Fibroblast of pulmonary artery (primary cell): ENCODE data around the gene DUSP2.

Experiments
- DNase-seq: peaks from one replicate; pipeline ENCODE4 v3.0.0-alpha.2; 2010; ENCODE audit warnings: low read depth
- H3K4me3 ChIP-seq: replicated peaks from 2 replicates; pipeline ENCODE4 v1.5.1; 2011; ENCODE audit warnings: low read depth, mild to moderate bottlenecking, control low read depth, low read length, moderate library complexity
- TF ChIP-seq, protein P1 (sequence below): IDR thresholded peaks from 2 replicates; pipeline ENCODE4 v1.5.1; 2011; ENCODE audit warnings: mild to moderate bottlenecking, control low read depth, low read length, inconsistent platforms; ENCODE audit errors: missing control alignments

DUSP2 gene

DNA sequence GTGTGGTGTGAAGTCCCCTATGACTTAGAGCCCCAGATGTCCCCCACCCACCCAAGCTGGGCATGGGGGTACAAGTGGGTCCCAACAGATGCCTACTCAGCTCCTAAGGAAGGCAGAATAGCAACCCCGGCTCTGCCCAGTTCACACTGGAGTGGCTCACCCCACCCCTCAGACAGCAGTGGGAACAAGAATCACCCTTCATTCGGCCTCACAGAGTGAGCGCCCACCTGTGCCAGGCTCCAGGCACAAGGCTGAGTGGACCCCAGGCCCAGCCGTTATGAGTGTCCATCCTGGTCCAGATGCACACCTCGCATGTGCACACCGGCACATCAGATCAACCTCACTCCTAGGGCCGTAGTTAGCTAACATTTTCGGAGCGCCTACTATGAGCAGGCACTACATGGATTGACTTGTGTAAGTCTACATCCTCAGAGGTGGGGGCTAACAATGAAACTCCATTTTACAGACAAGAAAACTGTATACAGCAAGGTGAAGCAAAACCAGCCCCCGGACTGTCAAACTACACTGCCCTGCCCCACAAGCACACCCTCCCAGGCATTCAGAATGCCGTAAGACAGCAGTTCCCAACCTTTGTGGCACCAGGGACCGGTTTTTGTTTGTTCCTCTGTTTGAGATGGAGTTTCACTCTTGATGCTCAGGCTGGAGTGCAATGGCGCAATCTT, 4.2 kb downstream of the DUSP2 start:
- no peak for DNase-seq
- TF ChIP-seq, protein P1, sequence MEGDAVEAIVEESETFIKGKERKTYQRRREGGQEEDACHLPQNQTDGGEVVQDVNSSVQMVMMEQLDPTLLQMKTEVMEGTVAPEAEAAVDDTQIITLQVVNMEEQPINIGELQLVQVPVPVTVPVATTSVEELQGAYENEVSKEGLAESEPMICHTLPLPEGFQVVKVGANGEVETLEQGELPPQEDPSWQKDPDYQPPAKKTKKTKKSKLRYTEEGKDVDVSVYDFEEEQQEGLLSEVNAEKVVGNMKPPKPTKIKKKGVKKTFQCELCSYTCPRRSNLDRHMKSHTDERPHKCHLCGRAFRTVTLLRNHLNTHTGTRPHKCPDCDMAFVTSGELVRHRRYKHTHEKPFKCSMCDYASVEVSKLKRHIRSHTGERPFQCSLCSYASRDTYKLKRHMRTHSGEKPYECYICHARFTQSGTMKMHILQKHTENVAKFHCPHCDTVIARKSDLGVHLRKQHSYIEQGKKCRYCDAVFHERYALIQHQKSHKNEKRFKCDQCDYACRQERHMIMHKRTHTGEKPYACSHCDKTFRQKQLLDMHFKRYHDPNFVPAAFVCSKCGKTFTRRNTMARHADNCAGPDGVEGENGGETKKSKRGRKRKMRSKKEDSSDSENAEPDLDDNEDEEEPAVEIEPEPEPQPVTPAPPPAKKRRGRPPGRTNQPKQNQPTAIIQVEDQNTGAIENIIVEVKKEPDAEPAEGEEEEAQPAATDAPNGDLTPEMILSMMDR = no peak
- no peak overlapping the region for H3K4me3 ChIP-seq

- TF ChIP-seq, protein P1 = no peak
- H3K4me3 ChIP-seq = no peak overlapping the region
- no peak for DNase-seq
Observed at GRCh38 chr2:96139181-96139758, 6.0 kb downstream of the DUSP2 start.

- H3K4me3 ChIP-seq = no peak within 1 kb of the TSS
- TF ChIP-seq, protein P1 = peak; percentile 66
- peak; percentile 49 for DNase-seq
Observed at GRCh38 chr2:96138179-96139145, 6.8 kb downstream of the DUSP2 start, which contains the start of gene ASTL. Gene ASTL, minus strand, starts transcription at chr2:96138502. Its CDS starts 66 bp downstream, at chr2:96138436.

GRCh38 chr2:96137321-96138178, 7.7 kb downstream of the DUSP2 start:
- TF ChIP-seq, protein P1 = no peak
- DNase-seq = no peak
- no peak overlapping the region for H3K4me3 ChIP-seq

- TF ChIP-seq, protein P1 = no peak
- DNase-seq = no peak
- no peak overlapping the region for H3K4me3 ChIP-seq
Observed at GRCh38 chr2:96136129-96136720, 9.0 kb downstream of the DUSP2 start.

GRCh38 chr2:96135621-96136020, 9.6 kb downstream of the DUSP2 start:
- TF ChIP-seq, protein P1 = no peak
- no peak overlapping the region for H3K4me3 ChIP-seq
- no peak for DNase-seq
